Measurements from ENCODE around the gene SPOCK1. TPM values are rescaled to one million over a fixed set of nuclear protein-coding genes. Genes with fewer than 3 reads are reported as not detected.

Gene SPOCK1
- total and polyA plus RNA-seq, 7 experiments from 2014 or later = 2.8 TPM; not detected in 6

DNA sequence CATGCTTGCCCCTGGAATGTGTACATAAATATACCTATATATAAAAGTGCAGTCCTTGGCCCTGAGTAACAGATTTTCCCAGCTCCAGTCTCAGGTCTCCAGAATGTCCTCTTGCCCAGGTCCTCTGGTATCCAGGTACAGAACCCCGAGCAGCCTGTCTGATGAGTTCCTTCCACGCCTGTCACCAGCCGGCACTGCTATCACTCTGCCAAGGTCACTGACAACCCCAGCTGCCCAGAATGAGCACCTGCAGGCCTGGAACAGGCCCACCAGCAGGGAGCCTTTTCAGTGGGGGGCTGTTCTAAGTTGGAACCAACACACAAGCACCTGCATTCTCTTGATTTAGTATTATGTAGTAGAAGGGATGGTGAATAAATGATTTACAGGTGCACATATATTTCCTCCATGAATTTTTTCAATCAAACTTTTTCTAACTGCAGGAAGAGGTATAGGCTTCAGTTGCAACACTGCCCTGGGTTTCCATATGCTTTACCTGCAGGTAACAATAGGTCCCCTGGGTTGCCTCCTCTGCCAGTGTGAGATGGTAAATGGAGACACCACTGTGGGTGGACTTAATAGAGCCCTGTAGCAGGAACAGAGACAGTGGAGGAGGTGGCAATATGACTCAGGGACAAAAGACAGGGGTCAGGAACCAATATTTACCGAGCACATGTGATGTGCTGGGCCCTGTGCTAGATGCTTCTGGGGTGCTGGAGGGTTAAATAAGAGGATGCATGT, 291.9 kb downstream of the SPOCK1 start:
- H3K27me3 ChIP-seq (ENCODE audit: control insufficient read depth in 2 of 2, insufficient read depth in 2 of 2, low read length in 2 of 2) = no peaks in the 10 kb centered on the region
- peaks cover 0 to 4% (median 0%) of the 10 kb centered on the region in 5 donors for H3K36me3 Mint-ChIP-seq
- H3K4me3 ChIP-seq (ENCODE audit: low read length) = no peak overlapping the region
- no peak overlapping the region for H3K4me3 Mint-ChIP-seq
- peaks cover 0 to 9% (median 0%) of the 10 kb centered on the region in 11 donors for H3K9me3 Mint-ChIP-seq
- no peaks in the 10 kb centered on the region for H3K36me3 ChIP-seq (ENCODE audit: control insufficient read depth in 2 of 3, insufficient read depth in 3 of 3, low read length in 3 of 3)
- H3K4me1 Mint-ChIP-seq = peaks cover 0 to 1% (median 0%) of the 10 kb centered on the region in 7 donors
- H3K4me1 ChIP-seq (ENCODE audit: control insufficient read depth in 2 of 2, insufficient read depth in 2 of 2, low read length in 2 of 2) = no peaks in the 10 kb centered on the region
- no peak for ATAC-seq
- no peak overlapping the region for H3K27ac Mint-ChIP-seq
- ChIA-PET CTCF (no interaction called here), POLR2A (no interaction called here)
- H3K27me3 Mint-ChIP-seq = peaks cover 0 to 28% (median 17%) of the 10 kb centered on the region in 5 donors
- H3K9me3 ChIP-seq (ENCODE audit: control insufficient read depth in 2 of 3, low read length in 3 of 3) = no peaks in the 10 kb centered on the region
- intact Hi-C loops (cut with micrococcal nuclease) = no loop called here
- DNase-seq = no peak
- H3K27ac ChIP-seq (ENCODE audit: low read depth, low read length) = no peak overlapping the region

DNA sequence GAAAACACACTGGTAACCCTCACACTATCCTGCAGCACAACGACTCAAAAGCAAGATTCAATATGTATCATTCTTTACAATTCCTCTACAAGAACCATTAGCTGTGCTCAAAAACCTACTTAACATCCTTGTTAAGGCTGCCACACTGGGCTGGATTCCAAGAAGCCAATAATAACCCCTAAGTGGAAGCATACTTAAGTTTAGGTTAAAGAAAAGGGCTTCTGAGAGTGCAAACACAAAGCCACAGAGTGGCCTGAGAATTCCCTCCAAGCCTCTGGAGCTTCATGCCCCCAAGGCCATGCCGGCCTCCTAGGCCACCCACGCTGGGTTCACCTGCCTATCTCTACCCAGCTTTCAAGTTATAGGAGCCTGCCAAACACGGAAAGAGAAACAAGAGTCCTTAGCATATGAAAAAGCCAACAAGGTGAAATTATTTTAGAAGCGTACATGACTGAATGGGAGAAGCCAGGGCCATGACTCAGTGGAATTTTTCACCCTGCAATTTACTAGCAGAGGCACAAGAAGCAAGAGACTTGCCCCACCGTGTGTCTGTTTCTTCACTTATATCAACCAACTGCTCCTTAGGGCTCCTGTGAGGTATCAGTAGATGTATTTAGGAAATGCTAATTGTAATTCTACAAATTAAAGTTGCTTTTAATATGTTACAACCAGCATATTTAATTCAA, 293.0 kb downstream of the SPOCK1 start:
- ATAC-seq (no peak), DNase-seq (no peak)
- ChIA-PET CTCF (no interaction called here), POLR2A (no interaction called here)
- H3K9me3 Mint-ChIP-seq = peaks cover 0 to 9% (median 0%) of the 10 kb centered on the region in 11 donors
- no peak overlapping the region for H3K4me3 Mint-ChIP-seq
- Histone ChIP-seq H3K9me3 (ENCODE audit: control insufficient read depth in 2 of 3, low read length in 3 of 3) (no peaks in the 10 kb centered on the region), H3K4me1 (ENCODE audit: control insufficient read depth in 2 of 2, insufficient read depth in 2 of 2, low read length in 2 of 2) (no peaks in the 10 kb centered on the region), H3K27me3 (ENCODE audit: control insufficient read depth in 2 of 2, insufficient read depth in 2 of 2, low read length in 2 of 2) (no peaks in the 10 kb centered on the region), H3K27ac (ENCODE audit: low read depth, low read length) (no peak overlapping the region), H3K4me3 (ENCODE audit: low read length) (no peak overlapping the region), H3K36me3 (ENCODE audit: control insufficient read depth in 2 of 3, insufficient read depth in 3 of 3, low read length in 3 of 3) (no peaks in the 10 kb centered on the region)
- intact Hi-C loops (cut with micrococcal nuclease) = no loop called here
- no peak overlapping the region for H3K27ac Mint-ChIP-seq
- peaks cover 0 to 1% (median 0%) of the 10 kb centered on the region in 7 donors for H3K4me1 Mint-ChIP-seq
- peaks cover 0 to 4% (median 0%) of the 10 kb centered on the region in 5 donors for H3K36me3 Mint-ChIP-seq
- peaks cover 0 to 25% (median 17%) of the 10 kb centered on the region in 5 donors for H3K27me3 Mint-ChIP-seq

DNA sequence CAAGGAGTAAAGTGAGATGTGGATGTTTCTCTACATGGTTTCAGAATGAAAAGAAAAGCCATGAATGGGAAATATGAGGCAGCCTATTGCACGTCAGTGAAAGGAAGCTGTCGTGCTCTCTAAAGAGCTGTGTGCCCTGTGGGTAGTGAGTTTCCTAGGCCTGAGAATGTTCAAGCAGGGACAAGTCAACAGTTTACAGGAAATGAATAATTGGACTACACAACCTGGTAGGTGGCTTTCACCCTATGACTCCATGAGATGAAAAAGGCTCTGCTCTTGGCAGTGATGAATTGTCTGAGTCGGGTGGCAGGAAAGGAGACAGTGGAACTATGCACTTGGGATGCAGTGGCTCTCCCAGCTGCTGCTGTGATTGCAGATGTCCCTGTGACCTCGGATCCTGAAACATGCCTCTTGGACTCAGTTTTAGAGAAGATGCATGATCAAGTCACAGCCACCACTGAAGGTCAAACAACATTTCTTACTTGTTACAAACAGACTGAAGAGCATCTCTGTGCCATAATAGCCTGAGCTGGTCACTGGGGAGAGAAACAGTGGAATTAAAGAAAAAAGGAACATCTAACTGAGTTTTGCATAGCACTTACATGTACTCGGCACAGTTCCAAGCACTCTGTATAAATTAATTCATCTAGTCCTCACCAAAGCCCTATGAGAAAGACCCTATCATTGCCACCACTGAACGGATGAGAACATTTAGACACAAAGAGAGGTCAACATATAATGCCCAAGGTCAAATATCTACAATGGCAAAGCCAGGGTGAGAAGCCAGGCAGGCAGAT, 293.7 kb downstream of the SPOCK1 start:
- no peak overlapping the region for H3K4me3 ChIP-seq (ENCODE audit: low read length)
- Mint-ChIP-seq H3K36me3 (peaks cover 0 to 4% (median 0%) of the 10 kb centered on the region in 5 donors), H3K27ac (no peak overlapping the region), H3K4me1 (peaks cover 0 to 1% (median 0%) of the 10 kb centered on the region in 7 donors), H3K27me3 (peaks cover 0 to 25% (median 20%) of the 10 kb centered on the region in 5 donors), H3K4me3 (no peak overlapping the region), H3K9me3 (peaks cover 0 to 9% (median 0%) of the 10 kb centered on the region in 11 donors)
- ATAC-seq (no peak), DNase-seq (no peak)
- no peak overlapping the region for H3K27ac ChIP-seq (ENCODE audit: low read depth, low read length)
- POLR2A ChIA-PET = no interaction called here
- no peaks in the 10 kb centered on the region for H3K4me1 ChIP-seq (ENCODE audit: control insufficient read depth in 2 of 2, insufficient read depth in 2 of 2, low read length in 2 of 2)
- no peaks in the 10 kb centered on the region for H3K9me3 ChIP-seq (ENCODE audit: control insufficient read depth in 2 of 3, low read length in 3 of 3)
- no peaks in the 10 kb centered on the region for H3K36me3 ChIP-seq (ENCODE audit: control insufficient read depth in 2 of 3, insufficient read depth in 3 of 3, low read length in 3 of 3)
- no peaks in the 10 kb centered on the region for H3K27me3 ChIP-seq (ENCODE audit: control insufficient read depth in 2 of 2, insufficient read depth in 2 of 2, low read length in 2 of 2)
- CTCF ChIA-PET = no interaction called here
- intact Hi-C loops (cut with micrococcal nuclease) = no loop called here

DNA sequence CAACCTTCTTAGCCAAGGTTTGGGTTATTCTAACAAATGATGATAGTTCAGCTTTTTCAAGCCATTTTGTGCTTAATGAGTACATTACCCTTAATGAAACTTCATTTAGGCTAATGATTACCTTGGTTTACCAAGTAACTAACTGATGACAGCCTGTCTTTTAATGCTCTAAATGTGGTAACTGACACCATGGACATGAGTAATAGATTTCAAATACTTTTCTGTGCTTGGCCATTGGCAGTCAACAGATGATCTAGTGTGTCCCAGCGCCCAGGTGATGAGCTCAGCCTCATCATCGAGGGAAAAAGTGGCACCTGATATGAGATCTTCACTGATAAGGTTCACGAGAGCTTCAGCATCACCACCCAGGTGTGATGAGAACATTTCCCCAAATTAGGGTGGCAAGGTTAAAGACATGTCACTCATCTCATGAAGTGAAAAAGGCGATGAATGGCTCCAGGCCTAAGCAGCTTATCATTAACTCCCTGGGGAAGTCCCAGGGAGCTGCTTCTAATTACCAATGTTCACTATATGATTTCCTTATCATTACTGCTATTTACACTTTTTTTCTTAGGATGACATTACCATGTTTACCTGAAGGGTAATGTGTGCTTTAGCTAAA, 296.0 kb downstream of the SPOCK1 start:
- H3K4me1 ChIP-seq (ENCODE audit: control insufficient read depth in 2 of 2, insufficient read depth in 2 of 2, low read length in 2 of 2) = no peaks in the 10 kb centered on the region
- peaks cover 0 to 25% (median 15%) of the 10 kb centered on the region in 5 donors for H3K27me3 Mint-ChIP-seq
- no peaks in the 10 kb centered on the region for H3K36me3 ChIP-seq (ENCODE audit: control insufficient read depth in 2 of 3, insufficient read depth in 3 of 3, low read length in 3 of 3)
- no peak for ATAC-seq
- ChIA-PET CTCF (no interaction called here), POLR2A (no interaction called here)
- DNase-seq = no peak
- H3K9me3 Mint-ChIP-seq = peaks cover 0 to 9% (median 0%) of the 10 kb centered on the region in 11 donors
- H3K36me3 Mint-ChIP-seq = peaks cover 0 to 4% (median 0%) of the 10 kb centered on the region in 5 donors
- H3K4me3 ChIP-seq (ENCODE audit: low read length) = no peak overlapping the region
- intact Hi-C loops (cut with micrococcal nuclease) = no loop called here
- no peaks in the 10 kb centered on the region for H3K27me3 ChIP-seq (ENCODE audit: control insufficient read depth in 2 of 2, insufficient read depth in 2 of 2, low read length in 2 of 2)
- H3K27ac ChIP-seq (ENCODE audit: low read depth, low read length) = no peak overlapping the region
- H3K4me1 Mint-ChIP-seq = peaks cover 0 to 1% (median 0%) of the 10 kb centered on the region in 7 donors
- H3K27ac Mint-ChIP-seq = no peak overlapping the region
- no peaks in the 10 kb centered on the region for H3K9me3 ChIP-seq (ENCODE audit: control insufficient read depth in 2 of 3, low read length in 3 of 3)
- H3K4me3 Mint-ChIP-seq = no peak overlapping the region

DNA sequence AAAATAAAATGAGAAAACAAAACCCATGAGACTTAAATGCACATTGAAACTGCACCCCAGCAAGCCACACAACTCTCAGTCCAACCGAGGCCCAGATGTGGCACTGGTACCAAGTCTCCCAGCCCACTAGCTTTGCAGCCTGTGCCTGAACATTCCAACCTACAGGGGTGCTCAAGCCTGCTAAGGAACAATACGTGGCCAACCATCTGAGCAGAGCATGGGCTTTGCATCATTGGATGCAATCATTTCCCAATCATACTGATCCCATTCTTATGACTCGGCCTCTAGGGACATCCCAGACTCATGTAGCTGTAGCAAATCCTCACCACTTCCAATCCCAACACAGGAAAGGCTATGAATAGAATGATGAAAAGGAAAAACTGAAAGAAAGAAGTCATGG, 297.2 kb downstream of the SPOCK1 start:
- DNase-seq = no peak
- POLR2A ChIA-PET = no interaction called here
- peaks cover 0 to 4% (median 0%) of the 10 kb centered on the region in 5 donors for H3K36me3 Mint-ChIP-seq
- no peak overlapping the region for H3K27ac Mint-ChIP-seq
- no peaks in the 10 kb centered on the region for H3K27me3 ChIP-seq (ENCODE audit: control insufficient read depth in 2 of 2, insufficient read depth in 2 of 2, low read length in 2 of 2)
- no peak overlapping the region for H3K4me3 Mint-ChIP-seq
- no peaks in the 10 kb centered on the region for H3K9me3 ChIP-seq (ENCODE audit: control insufficient read depth in 2 of 3, low read length in 3 of 3)
- peaks cover 0 to 25% (median 14%) of the 10 kb centered on the region in 5 donors for H3K27me3 Mint-ChIP-seq
- no peak for ATAC-seq
- CTCF ChIA-PET = no interaction called here
- no peak overlapping the region for H3K27ac ChIP-seq (ENCODE audit: low read depth, low read length)
- H3K36me3 ChIP-seq (ENCODE audit: control insufficient read depth in 2 of 3, insufficient read depth in 3 of 3, low read length in 3 of 3) = no peaks in the 10 kb centered on the region
- H3K4me1 ChIP-seq (ENCODE audit: control insufficient read depth in 2 of 2, insufficient read depth in 2 of 2, low read length in 2 of 2) = no peaks in the 10 kb centered on the region
- H3K4me3 ChIP-seq (ENCODE audit: low read length) = no peak overlapping the region
- intact Hi-C loops (cut with micrococcal nuclease) = no loop called here
- peaks cover 0 to 1% (median 0%) of the 10 kb centered on the region in 7 donors for H3K4me1 Mint-ChIP-seq
- H3K9me3 Mint-ChIP-seq = peaks cover 0 to 9% (median 0%) of the 10 kb centered on the region in 11 donors

DNA sequence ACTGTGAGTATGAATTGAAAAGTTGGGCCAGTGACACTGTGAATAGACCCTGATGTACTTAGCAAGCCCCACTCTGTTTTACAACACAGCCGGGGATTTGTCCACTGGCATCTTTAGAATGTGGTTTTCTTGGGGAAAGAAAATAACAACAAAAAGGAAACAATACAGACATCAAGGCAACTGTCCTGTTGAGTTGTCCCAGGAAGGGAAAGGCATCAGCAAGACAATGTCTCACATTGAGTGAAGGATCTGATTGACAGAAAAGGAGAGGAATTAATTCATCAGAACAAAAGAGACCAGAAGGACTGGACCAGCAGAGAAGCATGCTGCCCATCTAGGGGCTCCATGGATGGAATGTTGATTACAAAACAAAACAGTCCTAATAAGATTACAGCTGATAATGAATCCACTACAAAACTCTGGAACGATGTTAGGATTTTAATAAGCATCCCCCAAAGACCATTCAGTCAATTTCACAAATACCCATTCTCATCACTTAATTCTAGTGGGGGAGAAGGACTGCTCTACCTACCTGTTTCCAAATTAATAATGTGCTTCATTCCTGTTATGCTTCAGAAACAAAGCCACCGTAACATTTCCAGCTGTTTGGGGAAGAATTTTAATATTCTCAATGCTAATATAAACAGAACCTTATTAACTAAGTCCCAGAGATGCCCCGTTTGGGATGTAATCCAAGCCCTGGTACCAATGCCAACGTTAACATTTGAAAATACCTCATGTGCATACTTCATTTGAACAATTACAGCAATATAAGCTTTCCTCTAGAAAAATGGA, 298.0 kb downstream of the SPOCK1 start:
- H3K9me3 ChIP-seq (ENCODE audit: control insufficient read depth in 2 of 3, low read length in 3 of 3) = no peaks in the 10 kb centered on the region
- ChIA-PET POLR2A (no interaction called here), CTCF (no interaction called here)
- peaks cover 0 to 25% (median 14%) of the 10 kb centered on the region in 5 donors for H3K27me3 Mint-ChIP-seq
- no peaks in the 10 kb centered on the region for H3K36me3 ChIP-seq (ENCODE audit: control insufficient read depth in 2 of 3, insufficient read depth in 3 of 3, low read length in 3 of 3)
- peaks cover 0 to 1% (median 0%) of the 10 kb centered on the region in 7 donors for H3K4me1 Mint-ChIP-seq
- no peak overlapping the region for H3K4me3 Mint-ChIP-seq
- H3K4me3 ChIP-seq (ENCODE audit: low read length) = no peak overlapping the region
- peaks cover 0 to 9% (median 0%) of the 10 kb centered on the region in 11 donors for H3K9me3 Mint-ChIP-seq
- ATAC-seq = no peak
- no peak overlapping the region for H3K27ac Mint-ChIP-seq
- no peak overlapping the region for H3K27ac ChIP-seq (ENCODE audit: low read depth, low read length)
- no peak for DNase-seq
- H3K4me1 ChIP-seq (ENCODE audit: control insufficient read depth in 2 of 2, insufficient read depth in 2 of 2, low read length in 2 of 2) = no peaks in the 10 kb centered on the region
- intact Hi-C loops (cut with micrococcal nuclease) = no loop called here
- peaks cover 0 to 4% (median 0%) of the 10 kb centered on the region in 5 donors for H3K36me3 Mint-ChIP-seq
- no peaks in the 10 kb centered on the region for H3K27me3 ChIP-seq (ENCODE audit: control insufficient read depth in 2 of 2, insufficient read depth in 2 of 2, low read length in 2 of 2)

All from naive thymus-derived CD4-positive, alpha-beta T cell (primary cell).